PC-3 (cell line): ENCODE measurements around the gene UBAC1.

Experiments
- CTCF ChIP-seq: fragments of 300-600 bp; sonication (generic); conservative IDR thresholded peaks from 2 replicates; pipeline ENCODE4 v1.5.1; 2017; ENCODE audit warnings: antibody characterized with exemption, low read depth, mild to moderate bottlenecking, low read length
- EZH2 ChIP-seq: fragments of 300-600 bp; sonication (generic); IDR thresholded peaks from one replicate; pipeline ENCODE4 v1.6.1; 2017; ENCODE audit warnings: antibody characterized with exemption, mild to moderate bottlenecking, low read length; ENCODE audit not compliant: unreplicated experiment
- EZH2phosphoT487 ChIP-seq: fragments of 300-600 bp; sonication (generic); IDR thresholded peaks from 2 replicates; pipeline ENCODE4 v1.6.1; 2018; ENCODE audit warnings: mild to moderate bottlenecking, antibody characterized with exemption, low read length, borderline replicate concordance

- TF ChIP-seq CTCF = no peak
- TF ChIP-seq EZH2 = no peak
- no peak for TF ChIP-seq EZH2phosphoT487
These were observed 43.0 kb upstream of the UBAC1 start for GRCh38 chr9:136004219-136004618.
